HG03378 (cell line): Measurements from ENCODE around the gene DIDO1.

Experiments used
- ATAC-seq: cut with Tn5 transposase; IDR thresholded peaks from one replicate; pipeline ENCODE4 v1.9.1; 2021; ENCODE audit warnings: mild to moderate bottlenecking, moderate library complexity; ENCODE audit not compliant: unreplicated experiment

DIDO1 gene

DNA sequence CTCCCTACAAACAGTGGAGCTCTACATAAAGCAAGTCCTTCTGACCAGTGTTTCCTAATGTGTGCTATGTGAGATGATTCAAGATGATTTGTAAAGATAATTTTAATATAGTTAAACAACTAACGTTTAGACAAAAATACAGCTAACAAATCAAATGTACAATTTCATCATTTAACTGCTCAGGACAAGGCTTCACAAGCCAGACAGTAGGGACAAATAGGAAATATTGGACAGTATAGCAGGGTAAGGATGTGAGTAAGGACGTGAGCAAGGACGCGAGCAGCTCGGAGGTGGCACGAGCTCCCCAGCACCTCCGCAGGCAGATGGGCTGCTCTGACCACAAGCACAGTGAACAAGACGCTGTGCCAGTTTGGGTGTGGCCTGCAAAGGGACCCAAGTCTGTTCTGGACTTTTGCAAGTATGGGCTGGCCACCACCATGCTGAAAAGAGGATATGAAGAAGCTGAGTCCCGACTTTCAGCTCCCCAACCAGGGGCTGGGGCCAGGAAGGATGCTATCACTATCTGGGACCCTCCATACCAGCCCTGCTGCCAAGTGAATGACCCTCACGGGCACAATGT, 14.5 kb downstream of the DIDO1 start:
- no peak for ATAC-seq

DNA sequence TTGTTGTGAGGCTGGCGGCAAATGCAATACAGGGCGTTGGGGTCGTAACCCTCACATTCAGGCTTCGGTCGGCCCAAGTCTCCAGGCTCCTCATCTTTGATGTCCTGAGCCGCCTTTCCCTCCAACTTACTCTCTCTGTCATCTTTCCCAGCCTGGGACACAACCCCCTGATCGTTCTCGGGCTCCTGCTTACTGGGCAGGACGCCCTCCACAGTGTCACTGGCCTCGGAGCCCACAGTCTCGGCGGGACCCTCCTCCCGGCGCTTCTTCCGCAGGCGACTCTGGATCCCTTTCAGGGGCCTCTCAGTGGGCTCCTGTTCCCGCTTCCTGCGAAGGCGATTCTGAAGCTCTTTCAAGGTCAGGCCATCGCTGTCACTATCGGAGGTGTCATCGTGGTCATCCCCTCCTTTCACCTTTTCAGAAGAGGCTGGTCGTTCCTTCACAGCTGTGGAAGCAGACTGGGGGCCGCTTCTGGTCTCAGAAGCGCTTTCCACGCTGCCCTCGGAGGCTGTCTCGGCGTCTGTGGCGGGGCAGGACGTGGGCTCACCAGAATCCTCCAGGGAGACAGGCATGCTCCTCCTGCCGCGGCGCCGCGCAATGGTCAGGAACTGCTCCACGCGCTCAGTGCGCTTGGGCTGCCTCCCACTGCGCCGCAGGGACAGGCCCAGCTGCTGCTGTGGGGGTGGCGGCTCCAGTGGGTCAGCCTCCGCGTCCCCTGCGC, 15.4 kb downstream of the DIDO1 start:
- no peak for ATAC-seq

DNA sequence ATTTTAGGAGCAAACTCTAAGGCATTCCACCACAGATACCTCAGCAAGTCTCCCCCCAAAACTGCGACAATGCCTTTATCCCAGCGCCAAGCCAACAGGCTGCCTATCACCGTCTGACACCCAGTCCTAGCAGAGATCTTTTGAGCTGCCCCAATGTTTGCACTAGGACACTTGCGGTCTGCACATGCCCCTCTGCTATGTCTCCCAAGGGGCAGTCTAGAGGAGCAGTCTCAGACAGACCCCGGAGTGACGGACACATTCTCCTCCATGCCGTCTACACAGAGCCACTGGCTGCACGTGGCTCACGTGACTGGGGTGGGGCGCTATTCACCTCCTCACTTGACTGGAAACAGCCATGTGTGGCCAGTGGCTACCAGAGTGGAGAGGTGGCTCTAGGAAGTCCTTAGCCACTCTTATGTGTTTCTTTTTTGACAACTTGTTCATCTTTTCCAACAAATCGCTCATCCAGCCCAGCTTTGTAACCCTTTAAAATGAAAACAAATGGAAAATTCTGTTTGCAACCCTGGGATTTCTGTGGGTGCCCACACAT, 16.0 kb downstream of the DIDO1 start:
- ATAC-seq, result no peak

DNA sequence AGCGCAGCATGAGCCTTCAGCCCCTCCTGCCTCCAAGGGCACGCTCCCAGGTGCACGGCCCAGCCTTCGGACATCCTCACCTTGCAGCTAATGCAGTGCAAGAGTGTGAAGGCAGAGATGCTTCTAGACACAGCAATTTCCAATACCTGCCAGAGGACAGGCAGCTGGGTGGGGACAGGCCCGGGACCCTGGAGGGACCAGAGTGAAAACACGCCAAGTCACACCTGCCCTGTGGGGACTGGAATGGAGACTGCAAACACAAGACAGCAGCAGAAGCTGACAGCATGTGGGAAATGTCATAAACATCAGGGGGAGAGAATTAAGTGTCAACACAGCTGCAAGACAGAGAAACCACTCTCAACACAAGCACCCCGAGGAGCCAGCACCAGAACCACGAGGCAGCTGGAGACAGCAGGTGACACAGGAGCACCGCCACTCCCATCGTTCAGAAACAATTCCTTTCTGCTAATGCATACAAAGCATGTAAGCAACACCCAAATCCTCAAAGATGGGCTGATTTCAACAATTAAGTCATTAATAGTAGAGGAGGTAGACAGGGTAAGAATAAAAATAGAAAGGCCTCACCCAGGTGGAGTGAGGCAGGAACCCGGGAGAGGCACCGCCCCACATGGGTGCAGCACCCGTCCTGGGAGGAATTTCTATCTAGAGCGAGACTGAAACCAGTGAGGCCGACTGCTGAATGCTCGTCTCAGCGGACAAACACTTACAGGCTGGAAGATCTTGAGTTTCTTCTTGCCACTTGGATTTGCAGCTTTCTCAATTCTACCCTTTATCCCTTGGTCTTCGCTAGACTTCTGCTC, 17.1 kb downstream of the DIDO1 start:
- no peak for ATAC-seq

DNA sequence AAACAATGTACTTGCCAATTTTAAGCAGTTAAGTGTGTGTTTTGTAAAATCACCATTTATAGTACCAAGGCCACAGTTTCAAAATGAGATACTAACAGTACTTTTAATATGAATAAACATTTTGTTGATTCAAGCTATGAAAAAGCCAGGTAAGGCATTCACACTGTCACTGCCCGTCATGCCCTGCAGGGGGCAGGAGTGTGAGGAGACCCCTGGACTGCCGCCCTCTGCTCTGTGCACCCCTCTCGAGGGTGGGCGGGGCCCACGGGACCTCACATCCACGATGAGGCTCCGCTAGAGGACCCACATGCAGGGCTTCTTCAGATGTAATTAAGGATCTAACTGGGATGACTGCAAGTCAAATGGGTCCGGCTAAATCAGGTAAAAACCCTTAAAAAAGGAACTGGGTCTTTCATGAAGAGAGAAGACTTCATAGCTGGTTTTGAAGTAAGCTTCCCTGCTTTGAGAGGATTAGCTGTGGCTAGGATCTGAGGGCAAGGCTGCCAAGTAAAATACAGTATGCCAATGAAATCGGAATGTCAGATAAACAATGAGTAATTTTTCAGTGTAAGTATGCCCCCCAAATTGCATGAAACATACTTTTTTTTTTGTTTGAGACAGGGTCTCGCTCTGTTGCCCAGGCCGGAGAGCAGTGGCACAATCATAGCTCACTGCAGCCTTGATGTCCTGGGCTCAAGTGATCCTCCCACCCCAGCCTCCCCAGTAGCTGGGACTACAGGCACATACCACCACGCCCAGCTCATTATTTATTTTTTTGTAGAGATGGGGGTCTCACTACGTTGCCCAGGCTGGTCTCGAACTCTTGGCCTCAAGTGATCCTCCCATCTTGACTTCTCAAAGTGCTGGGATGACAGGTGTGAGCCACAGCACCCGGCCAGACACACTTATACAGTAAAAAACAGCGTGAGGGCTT, 18.7 kb downstream of the DIDO1 start:
- no peak for ATAC-seq

DNA sequence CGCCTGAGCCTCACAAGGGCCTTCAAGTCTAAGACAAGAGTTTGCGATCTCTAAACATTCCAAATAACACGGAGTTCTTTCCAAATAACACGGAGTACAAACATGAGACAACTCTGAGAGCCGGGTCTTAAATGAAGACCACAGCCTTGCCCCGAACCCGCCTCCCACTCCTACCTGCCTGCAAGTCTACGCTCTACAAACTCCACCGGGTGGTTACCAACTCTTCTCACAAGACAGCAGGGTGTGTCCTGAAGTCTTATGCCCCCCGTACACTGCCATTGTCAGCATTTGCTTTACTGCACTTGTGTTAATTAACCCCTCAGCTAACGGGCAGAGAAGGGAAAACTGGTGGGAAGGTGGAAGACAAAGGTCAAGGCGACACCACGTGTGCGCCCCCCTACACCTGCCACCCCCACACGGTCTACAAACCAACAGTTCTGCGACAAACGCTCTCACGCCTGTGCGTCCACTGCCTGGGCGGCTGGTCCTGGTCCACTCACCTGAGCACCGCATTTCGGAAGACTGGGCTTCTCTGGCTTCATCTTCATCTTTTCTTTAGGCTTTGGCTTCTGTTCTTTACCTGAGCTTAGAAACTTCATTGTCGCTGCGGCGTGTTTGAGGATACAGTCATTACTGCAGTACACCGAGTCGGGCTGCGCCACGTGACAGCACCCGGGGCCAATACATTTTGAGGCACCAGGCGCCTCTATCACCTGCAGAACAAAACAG, 19.5 kb downstream of the DIDO1 start:
- no peak for ATAC-seq

DNA sequence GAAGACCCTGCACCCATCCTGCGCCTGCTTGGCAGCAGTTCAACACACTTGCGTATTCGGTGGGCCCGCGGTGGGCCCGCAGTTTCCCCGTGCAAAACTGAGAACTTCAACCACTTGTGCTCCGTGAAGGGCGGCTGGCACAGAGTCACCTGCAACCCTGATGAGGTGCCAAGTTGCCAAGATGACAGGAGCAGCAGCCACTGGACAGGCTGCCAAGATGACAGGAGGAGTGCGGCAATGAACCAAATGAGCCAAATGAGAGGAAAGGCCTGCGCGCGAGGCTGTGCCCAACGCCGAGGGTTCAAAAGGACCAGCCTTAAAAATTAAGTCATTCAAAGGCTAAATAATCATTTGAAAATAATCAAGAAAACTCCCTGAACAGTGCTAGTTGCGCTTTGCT, 20.1 kb downstream of the DIDO1 start:
- no peak for ATAC-seq

DNA sequence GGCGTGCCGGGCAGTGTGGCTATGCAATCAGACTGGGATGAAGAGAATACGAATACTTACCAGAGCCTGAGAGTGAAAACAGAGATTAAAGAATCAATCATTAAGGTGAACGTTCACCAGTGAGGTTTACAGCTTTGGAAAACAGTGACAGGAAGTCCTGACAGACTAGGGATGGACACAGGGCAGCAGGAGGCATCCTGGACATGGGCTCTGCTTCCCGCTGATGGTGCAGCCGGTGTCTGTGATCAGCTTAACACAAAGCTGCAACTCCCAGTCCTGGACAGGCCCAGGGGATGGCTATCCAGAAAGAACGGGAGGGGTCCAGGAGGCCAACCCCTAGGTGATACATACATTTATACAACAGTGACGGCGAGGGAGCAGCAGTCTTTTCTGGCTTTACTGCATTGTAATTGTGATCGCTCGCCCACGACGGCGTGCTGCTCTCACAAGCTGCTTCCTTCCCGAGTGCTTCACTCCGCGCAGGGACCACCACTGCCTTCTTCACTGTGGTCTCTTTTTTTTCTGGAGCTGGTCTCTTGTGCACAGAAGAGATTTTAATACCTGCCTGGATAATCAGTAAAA, 20.7 kb downstream of the DIDO1 start:
- no peak for ATAC-seq

DNA sequence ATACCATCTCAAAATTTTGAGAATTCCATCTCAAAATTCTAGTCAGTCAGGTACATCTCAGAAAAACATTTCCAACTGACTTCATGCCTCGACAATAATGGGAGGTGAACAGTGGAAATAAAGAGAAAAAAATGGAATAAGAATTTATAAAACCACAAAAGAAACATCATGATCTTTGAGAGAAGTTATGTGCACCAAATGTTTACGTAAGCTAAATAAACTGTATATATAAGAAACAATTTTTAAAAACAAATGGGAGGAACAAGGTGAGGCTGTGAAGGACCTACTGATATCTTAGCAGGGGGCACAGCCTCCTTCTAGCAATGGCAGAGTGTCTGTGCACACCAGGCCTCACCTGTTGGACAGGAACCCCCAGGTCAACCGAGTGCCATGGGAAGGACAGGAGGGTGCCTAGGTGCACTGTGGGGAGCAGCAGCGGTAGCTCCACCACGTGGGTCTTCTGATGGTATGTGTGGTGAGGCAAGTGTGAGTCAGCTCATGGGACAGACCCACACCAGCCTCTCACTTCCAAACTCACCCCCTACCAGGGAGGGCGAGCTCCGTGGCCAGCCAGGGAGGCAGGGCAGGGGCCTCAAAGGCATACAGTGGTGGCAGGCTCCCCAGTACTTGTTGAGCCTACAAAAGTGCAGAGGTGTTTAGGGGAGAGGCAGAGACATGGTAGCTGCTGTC, 23.2 kb downstream of the DIDO1 start:
- ATAC-seq, result no peak

DNA sequence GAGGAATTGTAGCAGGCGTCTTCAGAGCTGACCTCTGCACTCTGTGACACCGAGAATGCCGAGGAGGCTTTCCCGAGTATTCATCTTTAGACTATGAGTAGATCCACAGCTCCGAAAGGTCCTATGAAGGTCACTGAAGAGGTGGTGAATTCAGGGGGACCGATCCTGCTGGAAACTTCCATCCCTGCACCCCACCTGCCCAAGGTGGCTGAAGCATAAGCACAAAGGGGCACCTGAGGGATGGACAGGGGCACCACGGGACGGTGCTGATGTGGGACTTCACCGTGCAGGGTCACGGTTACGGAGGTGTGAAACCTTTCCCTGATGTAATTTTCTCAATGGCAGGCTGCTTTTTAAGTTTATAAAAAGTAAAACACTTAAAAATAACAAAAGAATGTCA, 24.4 kb downstream of the DIDO1 start:
- no peak for ATAC-seq

DNA sequence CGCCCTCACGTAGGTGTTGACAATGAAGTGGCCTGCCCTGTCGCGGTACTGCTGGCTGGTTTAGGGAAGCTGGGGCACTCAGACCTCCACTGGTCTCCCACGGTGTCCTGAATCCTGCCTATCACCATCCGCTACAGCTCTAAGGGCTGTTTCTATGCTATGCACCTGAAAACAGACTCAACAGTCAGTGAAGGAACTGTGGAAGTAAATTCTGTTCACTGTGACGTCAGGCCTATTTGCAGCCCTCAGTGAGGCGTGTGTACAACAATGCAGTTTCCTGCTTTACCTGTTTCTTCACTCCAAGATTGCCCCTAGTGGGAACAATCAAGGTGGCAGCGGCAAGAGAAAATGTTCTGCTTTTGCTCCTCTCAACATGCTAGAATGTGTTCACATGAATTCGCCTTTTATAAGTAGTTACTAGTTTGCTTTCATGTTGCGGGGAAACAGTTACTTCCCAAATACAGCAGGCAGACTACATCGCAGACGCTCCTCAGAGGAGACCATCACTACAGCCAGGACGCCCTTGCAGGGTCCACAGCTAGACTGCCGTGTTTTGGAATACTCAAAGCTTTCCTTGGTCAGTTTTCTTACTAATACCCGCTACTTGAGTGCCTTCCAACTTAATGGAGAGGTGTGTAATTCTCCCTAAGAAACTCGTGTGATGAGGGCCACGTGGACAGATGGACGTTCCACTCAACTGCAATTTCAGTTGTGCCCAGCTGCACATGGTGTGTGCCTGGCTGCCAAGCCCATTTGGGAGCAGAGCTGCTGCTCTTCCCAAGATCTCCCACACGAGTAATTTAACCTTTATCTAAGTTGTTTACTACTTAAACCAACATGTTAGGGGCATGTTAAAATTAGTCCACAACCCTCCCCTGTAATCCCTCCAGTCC, 25.4 kb downstream of the DIDO1 start:
- ATAC-seq, result no peak

DNA sequence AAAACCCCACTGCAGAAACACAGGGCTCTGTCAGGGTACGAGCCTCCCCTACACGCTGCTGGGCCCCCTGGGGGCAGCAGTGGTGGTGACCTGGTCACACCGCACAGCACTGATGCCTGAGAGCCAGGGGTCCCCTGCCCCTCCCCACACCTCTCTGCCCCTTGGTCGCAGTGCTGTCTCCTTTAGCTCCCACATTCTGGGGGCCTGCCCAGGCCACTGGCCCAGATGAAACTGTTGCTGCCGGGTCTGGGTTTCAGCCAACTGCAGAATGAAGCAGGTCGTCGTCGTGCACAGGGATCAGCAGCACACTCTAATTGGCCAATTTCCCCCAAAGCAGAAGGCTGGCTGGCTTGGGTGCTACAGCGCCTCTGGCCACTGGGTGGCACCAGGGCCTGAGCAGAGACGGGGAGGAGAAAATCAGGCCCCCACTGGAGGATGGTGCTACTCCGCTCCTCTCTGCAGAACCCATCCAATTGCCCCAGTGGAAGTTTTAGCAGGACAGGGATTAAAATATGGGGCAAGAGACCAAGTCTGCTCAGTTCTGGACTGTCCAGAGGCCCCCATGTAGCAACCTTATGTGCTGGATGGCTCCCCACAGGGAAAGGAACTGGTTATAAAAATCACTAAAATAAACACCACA, 26.1 kb downstream of the DIDO1 start:
- ATAC-seq, result no peak

DNA sequence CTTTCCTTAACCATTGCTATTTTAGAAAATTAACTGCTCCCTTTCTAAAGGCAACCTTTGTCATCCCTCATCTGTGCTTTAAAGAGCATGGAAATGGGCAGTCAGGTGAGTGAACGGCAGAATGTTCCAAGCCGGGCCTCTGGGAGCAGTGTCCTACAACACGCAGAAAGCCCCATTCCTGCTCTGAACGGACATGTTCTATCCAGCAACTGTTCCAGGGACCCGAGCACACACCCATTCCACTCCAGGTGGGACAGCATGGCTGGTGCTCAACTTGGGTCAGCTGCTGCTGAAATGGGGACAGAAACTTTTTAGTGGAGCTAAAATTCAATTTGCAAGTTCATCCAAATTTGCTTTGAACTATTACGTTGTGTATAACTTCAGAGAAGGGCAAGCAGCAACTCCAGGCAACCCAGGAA, 26.7 kb downstream of the DIDO1 start:
- no peak for ATAC-seq

DNA sequence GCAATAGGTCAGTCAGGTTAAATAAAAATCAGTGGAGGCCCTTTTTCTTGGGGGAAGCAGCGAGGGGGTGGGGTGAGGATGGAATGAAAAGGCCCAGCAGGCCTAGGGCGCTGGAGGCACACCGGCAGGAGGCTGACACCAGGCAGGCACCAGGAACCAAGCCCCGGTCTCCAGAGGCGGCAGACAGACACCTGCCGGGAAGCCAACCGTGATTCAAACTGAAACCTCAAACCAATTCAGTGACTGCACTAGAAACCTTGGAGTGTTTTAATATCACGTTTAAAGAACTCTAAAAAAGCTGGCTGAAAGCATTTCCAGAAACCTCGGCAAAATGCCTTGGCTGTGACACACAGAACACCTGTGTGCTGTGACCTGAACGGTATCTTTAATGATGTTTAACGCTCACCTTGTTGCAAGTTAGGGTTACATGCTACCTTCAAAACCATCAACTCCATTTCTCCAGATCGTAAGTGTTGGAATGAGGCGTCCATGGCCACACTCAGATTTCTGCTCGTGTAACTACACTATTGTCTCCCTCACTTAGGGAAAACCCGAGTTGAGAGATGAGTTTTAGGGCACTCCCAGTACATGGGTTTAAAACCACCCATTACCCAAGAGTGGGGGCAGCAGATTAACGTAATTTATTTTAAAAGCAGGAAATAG, 27.2 kb downstream of the DIDO1 start:
- ATAC-seq, result no peak

DNA sequence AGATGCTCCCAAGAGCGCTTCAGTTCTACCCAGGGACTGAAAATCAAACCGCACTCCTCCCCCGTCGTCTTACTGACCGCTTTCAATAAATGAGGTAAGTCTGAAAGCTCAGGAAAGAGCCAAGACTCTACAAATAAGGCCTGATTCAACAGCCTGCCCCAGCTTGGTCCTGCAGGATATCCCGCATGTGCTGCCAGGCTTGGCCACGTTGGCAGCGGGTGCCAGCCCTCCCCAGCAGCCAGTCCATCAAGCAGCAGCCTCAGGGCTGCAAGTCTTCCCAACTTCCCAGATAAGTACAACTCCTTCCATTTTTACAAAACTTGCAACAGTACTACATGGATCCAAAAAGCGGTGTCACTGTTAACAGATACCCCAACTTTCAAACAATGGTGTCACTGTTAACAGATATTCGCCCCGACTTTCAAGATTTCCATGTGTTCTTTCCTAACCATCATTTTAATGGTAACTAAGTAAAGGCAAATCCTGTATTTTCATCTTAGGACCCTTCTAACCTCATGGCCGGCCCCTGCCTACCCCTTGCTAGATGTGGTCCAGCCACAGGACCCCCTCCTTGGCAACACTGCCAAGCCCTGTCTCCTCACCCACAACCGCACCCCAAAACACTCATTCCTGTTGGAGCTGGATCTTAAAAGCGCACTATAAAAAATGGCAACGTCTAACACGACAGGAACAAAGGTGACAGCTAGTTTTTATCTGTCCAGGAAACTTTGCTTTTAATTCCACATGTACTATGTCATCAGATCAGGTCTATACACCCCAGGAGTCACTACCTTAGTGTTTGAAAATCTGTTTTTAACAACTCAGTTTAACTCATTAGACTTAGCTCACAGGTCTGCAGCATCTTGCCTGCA, 28.0 kb downstream of the DIDO1 start:
- no peak for ATAC-seq

DNA sequence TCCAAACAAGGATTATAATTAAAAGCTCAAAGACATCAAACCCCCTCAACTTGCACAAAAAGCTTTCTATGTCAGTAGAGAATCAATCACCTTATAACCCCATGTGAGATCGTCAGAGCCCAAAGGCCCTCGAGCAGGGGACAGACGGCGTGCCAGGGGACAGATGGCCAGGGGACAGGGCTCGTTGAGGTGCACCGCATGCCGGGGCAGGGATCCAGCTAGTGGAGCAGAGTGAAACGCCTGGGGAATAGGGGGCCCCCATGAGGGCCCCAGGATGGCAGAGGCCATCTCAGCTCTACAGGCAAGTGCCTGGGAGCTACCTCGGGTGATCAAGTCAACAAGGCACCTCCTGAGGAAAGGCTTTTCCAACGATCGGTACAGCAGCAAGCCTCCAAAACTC, 28.6 kb downstream of the DIDO1 start:
- no peak for ATAC-seq
